ENCODE results near the gene RHOT1. TPM values are rescaled to one million over a fixed set of nuclear protein-coding genes. Genes with fewer than 3 reads are reported as not detected.

Gene RHOT1
- total RNA-seq, 1 experiment from 2014 or later: 24.4 TPM

DNA sequence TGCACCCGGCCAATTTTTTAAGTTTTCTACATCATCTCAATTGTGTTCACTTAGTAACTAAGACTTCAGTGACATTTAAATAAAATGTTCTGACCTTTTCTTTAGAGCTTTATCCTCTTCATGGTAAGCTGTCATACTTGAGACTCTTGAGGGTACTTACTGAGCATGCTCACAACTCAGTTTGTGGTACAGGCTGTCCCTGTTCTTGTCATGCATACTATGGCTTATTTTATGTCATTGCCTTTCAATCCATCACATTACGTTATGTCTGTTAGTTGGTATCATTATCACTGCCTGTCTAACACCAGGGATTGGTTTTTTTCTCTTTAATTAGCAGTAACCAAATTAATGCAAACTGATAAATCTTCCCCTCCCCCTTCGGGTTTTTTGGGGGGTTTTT is 81.4 kb downstream of the RHOT1 start:
- Histone ChIP-seq H2BK15ac (ENCODE audit: low read depth, low read length) (no peak overlapping the region), H2BK120ac (ENCODE audit: low read depth, low read length, poor library complexity, severe bottlenecking) (no peak overlapping the region), H2BK12ac (ENCODE audit: insufficient read length, low read depth, low read length) (no peak overlapping the region), H2AK5ac (ENCODE audit: insufficient read length, low read length) (no peak overlapping the region), H3K18ac (ENCODE audit: insufficient read length, low read depth, low read length) (no peak overlapping the region), H3K14ac (ENCODE audit: insufficient read depth, low read length) (no peak overlapping the region), H2AFZ (ENCODE audit: low read length) (no peak overlapping the region), H3K79me2 (ENCODE audit: insufficient read depth, low read length) (no peaks in the 10 kb centered on the region), H3T11ph (ENCODE audit: low read length) (no peak overlapping the region), H3K56ac (ENCODE audit: insufficient read length, low read depth, low read length) (no peak overlapping the region), H3K4me1 (ENCODE audit: insufficient read depth, low read length) (peaks cover 6% of the 10 kb centered on the region; the same call in 1 of the 2 replicates), H4K8ac (replicated peaks; ENCODE audit: insufficient read length, low read depth, low read length) (no peak overlapping the region), H3K9me3 (ENCODE audit: control insufficient read depth, low read depth, low read length) (no peaks in the 10 kb centered on the region), H2BK5ac (ENCODE audit: insufficient read length, low read length) (no peak overlapping the region), H3K23ac (ENCODE audit: insufficient read length, low read depth, low read length) (no peak overlapping the region), H3K79me1 (ENCODE audit: insufficient read depth, low read depth, low read length, poor library complexity, severe bottlenecking) (no peaks in the 10 kb centered on the region), H3K23me2 (ENCODE audit: insufficient read length, low read depth, low read length, poor library complexity, severe bottlenecking) (no peaks in the 10 kb centered on the region), H2BK20ac (ENCODE audit: low read depth, low read length, poor library complexity, severe bottlenecking) (no peak overlapping the region), H3K27ac (ENCODE audit: insufficient read length, low read depth, low read length) (no peak overlapping the region), H4K91ac (ENCODE audit: insufficient read length, low read depth, low read length) (no peak overlapping the region), H4K20me1 (ENCODE audit: control insufficient read depth, insufficient read depth, insufficient read length) (no peaks in the 10 kb centered on the region), H3K9ac (ENCODE audit: extremely low read depth, insufficient read length, low read length) (no peak overlapping the region), H4K5ac (ENCODE audit: insufficient read length, low read depth, low read length) (no peak overlapping the region), H3K27me3 (ENCODE audit: insufficient read depth, low read length) (no peaks in the 10 kb centered on the region), H3K4ac (ENCODE audit: low read depth, low read length) (no peak overlapping the region), H3K4me2 (ENCODE audit: insufficient read depth, insufficient read length, low read length) (no peak overlapping the region)
- WGBS (ENCODE audit: extremely low coverage, insufficient read length, low lambda C conversion rate): no CpG with 5 or more reads among the region's 3 CpGs
- peaks cover 0 to 2% (median 2%) of the 10 kb centered on the region in 3 experiments; a peak in 2 of 7 replicates for H3K36me3 Mint-ChIP-seq (ENCODE audit: insufficient read depth in 1 of 3, low read depth in 3 of 3)
- H3K4me3 Mint-ChIP-seq: no peak overlapping the region
- no peak for DNase-seq
- TF ChIP-seq, protein P1, sequence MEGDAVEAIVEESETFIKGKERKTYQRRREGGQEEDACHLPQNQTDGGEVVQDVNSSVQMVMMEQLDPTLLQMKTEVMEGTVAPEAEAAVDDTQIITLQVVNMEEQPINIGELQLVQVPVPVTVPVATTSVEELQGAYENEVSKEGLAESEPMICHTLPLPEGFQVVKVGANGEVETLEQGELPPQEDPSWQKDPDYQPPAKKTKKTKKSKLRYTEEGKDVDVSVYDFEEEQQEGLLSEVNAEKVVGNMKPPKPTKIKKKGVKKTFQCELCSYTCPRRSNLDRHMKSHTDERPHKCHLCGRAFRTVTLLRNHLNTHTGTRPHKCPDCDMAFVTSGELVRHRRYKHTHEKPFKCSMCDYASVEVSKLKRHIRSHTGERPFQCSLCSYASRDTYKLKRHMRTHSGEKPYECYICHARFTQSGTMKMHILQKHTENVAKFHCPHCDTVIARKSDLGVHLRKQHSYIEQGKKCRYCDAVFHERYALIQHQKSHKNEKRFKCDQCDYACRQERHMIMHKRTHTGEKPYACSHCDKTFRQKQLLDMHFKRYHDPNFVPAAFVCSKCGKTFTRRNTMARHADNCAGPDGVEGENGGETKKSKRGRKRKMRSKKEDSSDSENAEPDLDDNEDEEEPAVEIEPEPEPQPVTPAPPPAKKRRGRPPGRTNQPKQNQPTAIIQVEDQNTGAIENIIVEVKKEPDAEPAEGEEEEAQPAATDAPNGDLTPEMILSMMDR (conservative IDR thresholded peaks at IDR 0.05): no peak
- no peaks in the 10 kb centered on the region for H3K9me3 Mint-ChIP-seq
- no peak overlapping the region for H3K27ac Mint-ChIP-seq
- H3K27me3 Mint-ChIP-seq (ENCODE audit: low read depth): no peaks in the 10 kb centered on the region
- peaks cover 19 to 21% of the 10 kb centered on the region in 2 experiments for H3K4me1 Mint-ChIP-seq

All from H9 (cell line).